Measurements from ENCODE around the gene HYLS1.
"Not testable (repeated sequence)": the region's sequence is repeated elsewhere in the genome, so short reads cannot be mapped to it uniquely, and the experiment has no call there.

Gene HYLS1, protein sequence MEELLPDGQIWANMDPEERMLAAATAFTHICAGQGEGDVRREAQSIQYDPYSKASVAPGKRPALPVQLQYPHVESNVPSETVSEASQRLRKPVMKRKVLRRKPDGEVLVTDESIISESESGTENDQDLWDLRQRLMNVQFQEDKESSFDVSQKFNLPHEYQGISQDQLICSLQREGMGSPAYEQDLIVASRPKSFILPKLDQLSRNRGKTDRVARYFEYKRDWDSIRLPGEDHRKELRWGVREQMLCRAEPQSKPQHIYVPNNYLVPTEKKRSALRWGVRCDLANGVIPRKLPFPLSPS

GRCh38 chr11:125887373-125888324 is at the start of gene HYLS1:
Gene HYLS1, plus strand, starts transcription at chr11:125887668. Its CDS starts 11,701 bp downstream, at chr11:125899369.
- peak; percentile 31 for TF ChIP-seq CTCF (conservative IDR thresholded peaks at IDR 0.05; ENCODE audit: low read depth, low read length)

GRCh38 chr11:125842321-125842948 is 45.0 kb upstream of the HYLS1 start:
- no peak for TF ChIP-seq CTCF (conservative IDR thresholded peaks at IDR 0.05; ENCODE audit: low read depth, low read length)
- DNase-seq (ENCODE audit: low read depth) = no peak
- no peak overlapping the region for H3K4me3 ChIP-seq (ENCODE audit: low read depth, low read length)

More at GRCh38 chr11:125887373-125888324, at the start of gene HYLS1:
- H3K4me3 ChIP-seq (ENCODE audit: low read depth, low read length) = peak within 1 kb of the TSS; percentile 98
- peak; percentile 99 for DNase-seq (ENCODE audit: low read depth)

- DNase-seq (ENCODE audit: low read depth) = no peak
- H3K4me3 ChIP-seq (ENCODE audit: low read depth, low read length) = no peak overlapping the region
- no peak for TF ChIP-seq CTCF (conservative IDR thresholded peaks at IDR 0.05; ENCODE audit: low read depth, low read length)
These were observed 41.3 kb upstream of the HYLS1 start for GRCh38 chr11:125846188-125846587.

DNA sequence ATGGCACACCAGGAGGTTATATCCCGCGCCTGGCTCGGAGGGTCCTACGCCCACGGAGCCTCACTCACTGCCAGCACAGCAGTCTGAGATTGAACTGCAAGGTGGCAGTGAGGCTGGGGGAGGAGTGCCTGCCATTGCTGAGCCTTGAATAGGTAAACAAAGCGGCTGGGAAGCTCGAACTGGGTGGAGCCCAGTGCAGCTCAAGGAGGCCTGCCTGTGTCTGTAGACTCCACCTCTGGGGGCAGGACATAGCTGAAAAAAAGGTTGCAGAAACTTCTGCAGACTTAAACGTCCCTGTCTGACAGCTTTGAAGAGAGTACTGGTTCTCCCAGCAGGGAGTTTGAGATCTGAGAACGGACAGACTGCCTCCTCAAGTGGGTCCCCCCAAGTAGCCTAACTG is 29.8 kb upstream of the HYLS1 start:
- not testable (repeated sequence) for H3K4me3 ChIP-seq (ENCODE audit: low read depth, low read length); DNase-seq (ENCODE audit: low read depth)

DNA sequence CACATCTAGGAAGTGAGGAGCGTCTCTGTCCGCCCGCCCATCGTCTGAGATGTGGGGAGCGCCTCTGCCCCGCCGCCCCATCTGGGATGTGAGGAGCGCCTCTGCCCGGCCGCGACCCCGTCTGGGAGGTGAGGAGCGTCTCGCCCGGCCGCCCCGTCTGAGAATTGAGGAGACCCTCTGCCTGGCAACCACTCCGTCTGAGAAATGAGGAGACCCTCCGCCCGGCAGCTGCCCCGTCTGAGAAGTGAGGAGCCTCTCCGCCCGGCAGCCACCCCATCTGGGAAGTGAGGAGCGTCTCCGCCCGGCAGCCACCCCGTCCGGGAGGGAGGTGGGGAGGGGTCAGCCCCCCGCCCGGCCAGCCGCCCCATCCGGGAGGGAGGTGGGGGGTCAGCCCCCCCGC is 24.7 kb upstream of the HYLS1 start:
- not testable (repeated sequence) for DNase-seq (ENCODE audit: low read depth); H3K4me3 ChIP-seq (ENCODE audit: low read depth, low read length)

GRCh38 chr11:125865354-125865753 is 22.1 kb upstream of the HYLS1 start:
- not testable (repeated sequence) for H3K4me3 ChIP-seq (ENCODE audit: low read depth, low read length); DNase-seq (ENCODE audit: low read depth)

DNA sequence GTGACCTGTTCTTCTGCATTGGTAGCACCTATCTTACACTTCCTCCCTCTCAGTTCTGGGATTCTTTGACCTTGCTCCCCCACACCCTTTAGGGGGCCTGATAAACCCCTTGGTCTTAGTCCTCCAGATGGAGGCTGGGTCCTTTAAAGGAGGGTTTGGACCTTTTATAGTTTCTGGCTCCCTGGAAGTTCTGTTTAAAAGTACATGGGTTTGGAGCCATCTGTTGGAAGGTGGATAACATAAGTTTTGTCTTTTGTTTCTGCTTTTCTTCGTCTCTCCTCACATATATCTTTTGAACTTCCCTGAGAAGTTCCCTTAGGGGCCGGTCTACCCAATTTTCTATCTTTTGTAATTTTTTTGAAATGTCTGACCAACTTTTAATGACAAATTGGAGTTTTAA is 17.9 kb upstream of the HYLS1 start:
- no peak overlapping the region for H3K4me3 ChIP-seq (ENCODE audit: low read depth, low read length)
- peak; percentile 6 for TF ChIP-seq CTCF (conservative IDR thresholded peaks at IDR 0.05; ENCODE audit: low read depth, low read length)
- no peak for DNase-seq (ENCODE audit: low read depth)

GRCh38 chr11:125871391-125872137 is 15.9 kb upstream of the HYLS1 start:
- no peak overlapping the region for H3K4me3 ChIP-seq (ENCODE audit: low read depth, low read length)
- DNase-seq (ENCODE audit: low read depth) = peak; percentile 56
- TF ChIP-seq CTCF (conservative IDR thresholded peaks at IDR 0.05; ENCODE audit: low read depth, low read length) = peak; percentile 80

All from choroid plexus epithelial cell (primary cell).